Left colon (tissue), 2 donors: Measurements from ENCODE around the gene PIANP. TPM values are rescaled to one million over a fixed set of nuclear protein-coding genes. Genes with fewer than 3 reads are reported as not detected.
A peak's percentile ranks its signal among the peaks of the same experiment; 100 is the strongest.
"Not testable (repeated sequence)": the region's sequence is repeated elsewhere in the genome, so short reads cannot be mapped to it uniquely, and the experiment has no call there.

ENCODE experiments used
- ATAC-seq: fragments of 200-7000 bp; cut with Tn5 transposase; one replicate; pipeline ENCODE4 v1.9.1; 2020; ENCODE audit warnings: mild to moderate bottlenecking, moderate library complexity
- DNase-seq, 2 donors: peaks; one replicate each; pipeline ENCODE4 v3.0.0-alpha.2; 2020
- intact Hi-C, 2 donors: fragments of 100-400 bp; cut with DNase I in 1 of 2; cut with micrococcal nuclease in 1 of 2; formaldehyde crosslinking; loops; one replicate each; pipeline versions ENCODE4 v1.11.2 to v1.14.0; 2022; cut with DNase I, micrococcal nuclease
- long read RNA-seq: library from polyadenylated mRNA; unstranded; transcript quantifications from one replicate; pipeline ENCODE4 v2.0.0, GENCODE V29; 2021
- total RNA-seq, 2 donors: library from RNA; stranded (reverse); fragmentation: NEBNext Ultra II Directional; extraction: Animal tissue kit (Norgen Biotek cat#: 25700); gene quantifications; one replicate each; pipeline ENCODE4 v1.2.1, GENCODE V29; 2021
- donor health status: DM: no; HTN: no; CAD: no.
- donor health status: DM: yes; HTN: yes; CAD: no.

The PIANP gene, protein sequence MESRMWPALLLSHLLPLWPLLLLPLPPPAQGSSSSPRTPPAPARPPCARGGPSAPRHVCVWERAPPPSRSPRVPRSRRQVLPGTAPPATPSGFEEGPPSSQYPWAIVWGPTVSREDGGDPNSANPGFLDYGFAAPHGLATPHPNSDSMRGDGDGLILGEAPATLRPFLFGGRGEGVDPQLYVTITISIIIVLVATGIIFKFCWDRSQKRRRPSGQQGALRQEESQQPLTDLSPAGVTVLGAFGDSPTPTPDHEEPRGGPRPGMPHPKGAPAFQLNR
- total RNA-seq: under 1 TPM; 0.52 to 0.67 TPM
- long read RNA-seq: 0 reads

DNA sequence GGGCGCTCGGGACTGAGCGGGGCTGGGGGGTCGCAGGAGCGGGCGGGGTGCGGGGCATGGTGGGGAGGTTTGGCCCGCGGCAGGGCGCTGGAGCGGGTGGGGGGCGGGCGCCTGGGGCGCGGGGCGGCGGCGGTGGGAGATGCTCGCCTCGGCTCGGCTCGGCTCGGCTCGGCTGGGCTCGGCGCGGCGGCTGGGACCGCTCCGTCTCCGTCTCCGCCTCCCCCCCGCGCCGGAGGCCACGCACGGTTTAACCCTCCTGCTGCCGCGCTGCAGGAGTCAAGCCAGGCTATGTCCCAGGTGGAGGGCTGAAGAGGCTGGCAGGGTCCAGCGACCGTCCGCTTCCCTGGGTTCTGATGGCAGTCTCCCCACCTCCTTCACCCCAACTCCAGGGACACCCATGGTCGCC lies at the start of gene PIANP:
Gene PIANP (minus strand): TSS at position 170 of the 406 bp plus-strand sequence. CDS start 2,754 bp downstream, outside the sequence.
- intact Hi-C loops: no loop called here
- DNase-seq (peak in 1 of 2 donors; percentile 53), ATAC-seq (peak; percentile 74)

DNA sequence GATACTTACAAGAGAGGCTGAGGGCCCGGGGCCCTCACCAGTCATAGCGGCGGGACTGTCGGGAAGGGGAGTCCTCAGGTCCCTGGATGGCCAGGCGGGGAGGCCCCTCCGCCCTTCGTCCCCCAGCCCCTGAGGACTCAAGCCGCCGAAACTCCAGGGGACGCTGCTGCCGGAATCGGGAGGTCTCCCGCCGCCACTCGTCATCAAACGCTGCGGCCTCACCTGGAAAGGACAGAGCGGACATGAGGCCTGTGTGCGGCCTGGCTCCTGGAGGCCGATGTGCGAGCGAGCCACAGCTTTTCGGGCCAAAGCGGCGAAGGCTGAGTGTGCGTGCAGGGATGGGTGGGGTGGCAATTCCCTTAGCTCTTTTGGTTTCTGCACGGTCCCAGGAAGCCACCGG lies 48.1 kb upstream of the PIANP start:
- DNase-seq (no peak), ATAC-seq (no peak)
- intact Hi-C loops: loop anchor here in 1 of 2 donors (5.0 kb wide), 1 partner anchor 34 kb away; no protein-coding TSS in a partner anchor

DNA sequence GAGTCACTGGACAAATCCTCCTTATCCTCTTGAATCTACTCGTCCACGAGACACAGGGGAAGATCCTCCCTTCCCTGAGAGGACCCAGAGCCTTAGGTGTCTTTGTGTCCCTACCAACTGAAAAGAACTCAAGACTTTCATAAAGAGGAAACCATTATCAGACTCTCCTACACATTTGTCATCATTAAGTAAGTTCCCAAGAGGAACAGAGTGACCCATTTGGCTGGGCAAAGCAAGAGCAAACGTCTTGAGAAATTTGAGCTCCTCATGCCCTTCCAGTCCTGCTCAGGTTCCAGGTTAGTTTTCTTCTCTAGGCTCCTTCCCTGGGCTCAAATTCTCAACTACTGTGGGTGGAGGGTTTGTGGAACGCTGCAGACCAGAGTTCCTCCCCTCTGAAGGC lies 46.6 kb upstream of the PIANP start:
- ATAC-seq: no peak
- no peak for DNase-seq
- intact Hi-C loops: loop anchor here in 1 of 2 donors (5.0 kb wide), 1 partner anchor 35 kb away; no protein-coding TSS in a partner anchor

DNA sequence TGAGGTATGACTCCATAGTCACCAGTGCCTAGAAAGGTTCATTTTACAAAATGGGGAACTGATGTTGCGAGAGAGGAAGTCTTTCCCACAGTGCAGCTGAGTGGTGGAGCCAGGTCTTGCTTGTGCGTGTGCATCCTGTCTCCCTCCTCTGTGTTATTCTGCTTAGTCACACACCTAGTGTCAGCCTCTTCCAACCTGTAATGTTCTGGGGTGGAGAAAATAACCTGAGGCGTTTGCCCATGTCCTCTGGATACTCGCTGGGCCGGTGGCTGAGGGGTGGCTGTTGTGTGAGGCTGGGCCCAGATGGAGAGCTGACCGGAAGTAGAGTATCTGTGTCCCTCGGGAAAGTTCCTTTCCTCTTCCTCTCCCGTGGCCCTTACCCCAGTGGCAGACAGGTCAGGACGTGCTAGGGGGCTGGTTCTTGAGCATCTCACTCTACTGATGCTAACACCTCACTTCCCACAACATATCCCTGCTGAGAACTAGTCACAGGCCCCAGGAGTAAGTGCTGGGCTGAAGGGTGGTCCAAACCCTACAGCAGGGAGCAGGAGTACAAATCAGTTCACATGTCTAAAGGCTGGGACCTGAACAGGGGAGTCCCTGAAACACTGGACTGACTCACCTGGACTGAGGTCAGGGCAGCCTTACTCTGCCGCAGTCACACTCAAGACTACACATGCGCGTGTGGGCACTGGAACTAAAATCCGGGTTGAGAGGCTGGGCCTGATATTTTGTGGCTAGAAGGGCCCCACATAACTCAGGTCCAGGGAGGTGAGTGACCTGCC lies 45.3 kb upstream of the PIANP start:
- ATAC-seq: peak; percentile 25
- DNase-seq: no peak
- intact Hi-C loops: loop anchor here in 1 of 2 donors (5.0 kb wide), 1 partner anchor 36 kb away; no protein-coding TSS in a partner anchor

DNA sequence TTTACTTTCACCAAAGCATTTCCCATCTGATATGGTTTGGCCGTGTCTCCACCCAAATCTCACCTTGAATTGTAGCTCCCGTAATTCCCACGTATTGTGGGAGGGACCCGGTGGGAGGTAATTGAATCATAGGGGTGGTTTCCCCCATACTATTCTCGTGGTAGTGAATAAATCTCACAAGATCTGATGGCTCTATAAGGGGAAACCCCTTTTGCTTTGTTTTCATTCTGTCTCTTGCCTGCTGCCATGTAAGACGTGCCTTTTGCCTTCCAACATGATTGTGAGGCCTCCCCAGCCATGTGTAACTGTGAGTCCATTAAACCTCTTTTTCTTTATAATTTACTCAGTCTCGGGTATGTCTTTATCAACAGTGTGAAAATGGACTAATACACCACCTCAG lies 42.7 kb upstream of the PIANP start:
- ATAC-seq, intact Hi-C loops: not testable (repeated sequence)

DNA sequence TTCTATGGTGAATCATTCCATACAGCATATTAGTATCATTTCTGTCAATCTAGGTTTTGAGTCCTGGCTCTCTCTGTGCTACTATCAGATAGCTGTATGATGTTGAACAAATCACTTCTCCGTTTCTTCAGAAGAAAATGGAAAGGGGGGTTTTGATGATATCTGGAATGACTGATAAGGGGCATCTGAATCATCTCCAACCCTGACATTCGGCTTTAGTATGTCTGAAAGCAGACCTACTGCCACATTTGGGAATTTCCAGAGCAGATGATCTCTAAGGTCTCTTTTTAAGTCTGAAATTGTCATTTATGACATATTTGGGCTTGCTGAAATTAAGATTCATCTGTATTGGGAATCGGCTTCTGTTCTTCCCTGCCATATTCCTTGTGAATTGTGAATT lies 42.2 kb upstream of the PIANP start:
- no peak for ATAC-seq
- intact Hi-C loops: no loop called here
- no peak for DNase-seq

More for the DNA sequence above, 42.7 kb upstream of the PIANP start:
- DNase-seq: not testable (repeated sequence)

DNA sequence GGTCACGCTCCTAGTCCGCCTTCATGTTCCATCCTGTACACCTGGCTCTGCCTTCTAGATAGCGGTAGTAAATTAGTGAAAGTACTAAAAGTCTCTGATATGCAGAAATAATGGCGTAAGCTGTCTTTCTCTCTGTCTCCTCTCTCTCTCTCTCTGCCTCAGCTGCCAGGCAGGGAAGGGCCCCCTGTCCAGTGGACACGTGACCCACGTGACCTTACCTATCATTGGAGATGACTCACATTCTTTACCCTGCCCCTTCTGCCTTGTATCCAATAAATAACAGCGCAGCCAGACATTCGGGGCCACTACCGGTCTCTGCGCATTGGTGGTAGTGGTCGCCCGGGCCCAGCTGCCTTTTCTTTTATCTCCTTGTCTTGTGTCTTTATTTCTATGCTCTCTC lies 41.5 kb upstream of the PIANP start:
- ATAC-seq, intact Hi-C loops, DNase-seq: not testable (repeated sequence)

DNA sequence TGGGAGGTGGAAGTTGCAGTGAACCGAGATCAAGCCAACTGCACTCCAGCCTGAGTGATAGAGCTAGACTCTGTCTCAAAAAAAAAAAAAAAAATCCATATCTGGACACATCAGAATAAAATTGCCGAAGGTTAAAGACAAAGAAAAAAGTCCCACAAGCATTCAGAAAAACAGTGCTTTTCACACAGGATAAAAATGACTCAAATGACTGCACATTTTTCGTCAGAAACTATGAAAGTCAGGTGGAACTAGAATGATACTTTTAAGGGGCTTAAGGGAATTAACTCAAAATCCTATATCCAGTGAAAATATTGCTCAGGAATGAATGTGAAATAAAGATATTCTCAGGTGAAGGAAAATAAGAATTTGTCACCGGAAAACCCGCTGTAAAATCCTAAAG lies 36.1 kb upstream of the PIANP start:
- no peak for DNase-seq
- no peak for ATAC-seq
- intact Hi-C loops: loop anchor here in 1 of 2 donors (5.0 kb wide), 1 partner anchor 91 kb away; the partner anchor contains the start of gene P3H3

DNA sequence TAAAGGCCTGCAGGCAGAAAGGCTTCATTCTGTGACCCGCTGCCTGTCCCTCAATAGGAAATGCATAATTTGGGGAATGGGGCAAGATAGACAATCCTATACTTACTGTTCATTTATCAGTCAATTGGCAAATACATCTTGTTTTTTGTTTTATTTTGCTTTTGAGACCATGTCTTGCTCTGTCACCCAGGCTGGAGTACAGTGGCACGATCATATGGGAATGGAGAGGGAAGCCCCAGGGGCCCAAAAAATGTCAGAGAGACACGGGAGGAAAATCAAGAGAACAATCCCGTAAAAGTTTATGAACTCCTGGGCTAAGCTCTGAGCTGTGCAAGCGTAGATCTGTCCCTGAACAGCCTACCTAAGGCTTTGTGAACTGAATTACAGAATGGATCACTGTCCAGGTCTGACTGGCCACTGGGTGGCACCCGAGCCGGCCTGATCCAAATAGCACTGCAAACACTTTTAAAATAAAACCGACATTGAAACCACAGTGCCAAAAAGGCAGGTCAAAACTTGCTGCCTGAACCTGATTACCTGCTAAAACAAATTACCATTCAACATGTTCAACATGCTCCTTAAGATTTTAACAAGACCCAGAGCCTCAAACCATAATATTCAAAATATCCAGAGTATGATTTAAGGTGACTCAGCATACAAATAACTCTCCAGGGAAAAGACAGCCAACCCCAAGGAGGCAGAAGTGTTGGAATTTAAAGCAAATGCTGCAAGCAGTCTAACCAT lies 35.0 kb upstream of the PIANP start:
- intact Hi-C loops: loop anchor here in 1 of 2 donors (5.0 kb wide), 1 partner anchor 92 kb away; the partner anchor contains the start of gene P3H3
- DNase-seq (peak; percentile 41 to 75), ATAC-seq (peak; percentile 92)

DNA sequence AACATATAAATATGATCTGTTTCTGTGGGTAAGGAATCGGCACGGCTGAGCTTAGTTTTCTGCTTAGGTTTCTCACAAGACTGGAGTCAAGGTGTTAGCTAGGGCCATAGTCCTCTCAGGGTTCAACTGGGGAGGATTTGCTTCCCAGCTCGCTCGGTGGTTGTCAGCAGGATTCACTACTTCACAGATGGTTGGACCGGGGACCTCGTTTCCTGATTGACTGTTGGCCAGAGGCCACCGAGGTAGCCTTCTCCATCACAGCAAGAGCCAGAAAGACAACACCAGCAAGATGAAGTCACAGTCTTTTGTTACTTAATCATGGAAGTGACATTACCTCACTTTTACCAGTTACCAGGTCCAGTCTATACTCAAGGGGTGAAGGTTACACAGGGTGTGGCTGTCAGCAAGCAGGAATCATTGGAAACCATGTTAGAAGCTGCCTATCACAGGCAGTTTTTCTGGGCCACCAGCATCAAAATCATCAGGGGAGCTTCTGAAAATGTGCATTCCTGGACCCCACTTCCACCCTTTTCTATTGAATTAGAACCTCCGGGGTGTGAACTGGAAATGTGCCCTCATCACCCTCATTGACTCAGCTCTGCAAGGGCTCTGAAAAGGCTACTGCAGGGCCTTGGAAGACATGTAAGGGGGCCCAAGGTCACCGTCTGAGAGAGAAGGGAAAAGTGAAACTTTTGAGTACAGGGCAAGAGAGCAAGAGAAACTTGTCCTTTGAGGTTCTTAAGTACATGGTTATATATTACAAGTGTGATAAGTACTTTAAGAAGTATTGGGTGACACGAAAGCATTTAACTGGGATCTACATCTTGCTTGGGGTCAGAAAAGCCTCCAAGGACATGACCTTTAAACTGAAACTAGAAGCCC lies 34.1 kb upstream of the PIANP start:
- ATAC-seq (peak; percentile 81), DNase-seq (no peak)
- intact Hi-C loops: loop anchor here in 1 of 2 donors (5.0 kb wide), 1 partner anchor 93 kb away; the partner anchor contains the start of gene P3H3

DNA sequence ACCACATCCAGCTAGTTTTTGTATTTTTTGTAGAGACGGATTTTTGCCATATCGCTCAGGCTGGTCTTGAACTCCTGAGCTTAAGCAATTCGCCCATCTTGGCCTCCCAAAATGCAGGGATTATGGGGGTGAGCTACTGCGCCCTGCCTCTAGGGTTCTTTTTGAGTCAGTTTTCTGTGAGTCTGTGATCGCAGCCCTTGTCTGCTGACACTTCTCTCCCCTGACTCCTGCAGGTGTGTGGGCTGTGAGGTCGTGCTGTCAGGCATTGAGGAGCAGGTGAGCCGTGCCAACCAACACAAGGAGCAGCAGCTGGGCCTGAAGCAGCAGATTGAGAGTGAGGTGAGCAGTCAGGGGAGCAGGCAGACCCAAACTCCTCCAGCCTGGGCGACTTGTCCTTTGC lies 29.6 kb upstream of the PIANP start:
- no peak for ATAC-seq
- intact Hi-C loops: no loop called here

DNA sequence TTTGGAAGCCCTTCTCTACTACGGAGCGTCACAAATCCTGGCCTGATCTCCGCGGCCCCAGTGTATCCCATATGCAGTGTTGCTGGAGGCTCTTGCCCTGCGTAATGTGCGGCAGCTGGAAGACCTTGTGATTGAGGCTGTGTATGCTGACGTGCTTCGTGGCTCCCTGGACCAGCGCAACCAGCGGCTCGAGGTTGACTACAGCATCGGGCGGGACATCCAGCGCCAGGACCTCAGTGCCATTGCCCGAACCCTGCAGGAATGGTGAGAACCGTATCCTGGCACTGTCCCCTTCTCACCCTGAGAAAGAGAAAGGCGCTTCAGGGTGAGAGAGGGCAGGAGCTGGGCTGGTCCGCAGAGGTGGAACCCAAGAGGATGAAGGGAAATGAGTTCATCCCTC lies 28.6 kb upstream of the PIANP start:
- ATAC-seq: no peak
- DNase-seq: no peak
- intact Hi-C loops: no loop called here

More for the DNA sequence above, 29.6 kb upstream of the PIANP start:
- no peak for DNase-seq

DNA sequence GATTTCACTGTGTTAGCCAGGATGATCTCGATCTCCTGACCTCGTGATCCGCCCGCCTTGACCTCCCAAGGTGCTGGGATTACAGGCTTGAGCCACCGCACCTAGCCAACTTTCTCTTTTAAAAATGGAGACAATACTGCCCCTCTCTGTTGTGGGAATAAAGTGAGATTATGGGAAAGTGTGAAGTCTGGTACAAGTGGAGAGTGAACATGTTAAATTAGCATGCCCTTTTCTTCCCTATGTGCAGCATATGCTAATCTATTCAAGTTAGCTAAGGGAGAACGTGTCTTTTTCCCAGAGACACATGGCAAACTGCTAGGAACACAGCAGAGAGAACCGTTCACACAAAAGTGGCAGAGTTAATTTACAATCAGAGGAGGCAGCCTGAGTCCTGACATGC lies 24.7 kb upstream of the PIANP start:
- intact Hi-C loops: no loop called here
- ATAC-seq (no peak), DNase-seq (no peak)

DNA sequence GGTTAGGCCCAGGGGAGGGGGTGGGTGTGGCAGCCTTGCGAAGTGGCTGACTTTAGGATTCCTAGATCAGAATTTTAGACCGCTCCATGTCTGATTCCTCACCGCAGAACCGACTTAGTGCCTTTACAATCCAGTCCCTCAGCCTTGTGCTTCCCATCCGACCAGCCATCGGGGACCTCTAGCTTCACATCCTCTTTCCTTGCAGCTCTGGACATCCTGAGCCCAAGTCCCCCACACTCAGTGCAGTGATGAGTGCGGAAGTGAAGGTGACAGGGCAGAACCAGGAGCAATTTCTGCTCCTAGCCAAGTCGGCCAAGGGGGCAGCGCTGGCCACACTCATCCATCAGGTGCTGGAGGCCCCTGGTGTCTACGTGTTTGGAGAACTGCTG lies 23.8 kb upstream of the PIANP start:
- DNase-seq (peak in 1 of 2 donors; percentile 34), ATAC-seq (peak; percentile 7)
- intact Hi-C loops: no loop called here

DNA sequence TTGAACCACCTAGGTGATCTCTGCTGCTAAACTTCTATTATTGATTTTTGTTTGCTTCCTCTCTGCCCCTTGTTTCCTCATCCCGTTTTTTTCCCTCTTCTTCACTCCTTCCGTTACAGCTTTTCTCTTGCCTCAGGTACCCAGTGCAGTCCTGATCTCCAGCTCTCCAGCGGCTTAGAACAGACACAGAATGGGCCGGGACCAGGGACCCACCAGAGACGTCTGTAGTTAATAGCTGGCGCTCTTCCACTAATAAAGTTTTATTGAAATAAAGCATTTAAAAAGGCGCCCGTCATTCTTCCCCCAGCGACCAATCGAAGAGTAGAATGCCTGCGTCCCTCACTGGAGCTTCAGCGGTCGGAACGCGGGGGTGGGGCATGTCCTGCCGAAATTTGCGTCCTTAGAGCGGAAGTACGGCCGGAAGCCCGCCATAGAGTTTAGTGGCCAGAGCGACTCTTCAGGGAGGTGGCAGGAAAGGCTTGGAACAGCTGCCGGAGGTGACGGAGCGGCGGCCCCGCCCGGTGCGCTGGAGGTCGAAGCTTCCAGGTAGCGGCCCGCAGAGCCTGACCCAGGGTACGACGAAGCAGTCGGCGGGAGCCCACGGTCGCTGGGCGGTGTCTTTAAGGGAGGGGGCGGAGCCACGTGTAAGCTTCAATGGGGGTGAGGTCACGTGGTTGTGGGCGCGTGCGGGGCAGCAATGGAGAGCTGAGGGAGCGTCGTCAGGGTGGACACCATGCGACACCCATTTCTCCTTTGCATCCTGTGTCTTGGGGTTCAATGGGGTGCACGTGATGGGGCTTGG lies 23.2 kb upstream of the PIANP start, which contains the start of gene COPS7A:
Gene COPS7A (plus strand): TSS at position 440 of the 802 bp plus-strand sequence. CDS start 611 bp downstream, outside the sequence.
- DNase-seq: peak; percentile 99
- peak; percentile 96 for ATAC-seq
- intact Hi-C loops: no loop called here

DNA sequence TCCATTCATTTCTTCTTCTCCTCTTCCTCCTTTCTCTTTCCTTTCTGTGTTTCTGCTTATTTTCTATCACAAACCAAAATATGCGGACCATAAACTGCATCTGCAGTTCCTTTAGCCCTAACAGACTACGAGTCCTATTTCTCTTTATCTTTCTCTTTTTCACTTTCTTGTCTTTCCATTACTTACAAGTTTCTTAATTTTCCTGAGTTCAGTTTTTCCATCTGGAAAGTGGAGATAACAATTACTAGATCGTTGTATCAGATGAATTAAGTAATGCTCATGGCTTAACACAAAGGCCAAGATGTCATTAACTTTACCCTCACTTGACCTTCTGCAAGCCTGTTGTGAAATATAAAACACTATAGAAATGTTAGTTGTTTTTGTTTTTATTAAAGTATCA lies 22.2 kb upstream of the PIANP start:
- intact Hi-C loops: no loop called here
- ATAC-seq: no peak
- DNase-seq: no peak

DNA sequence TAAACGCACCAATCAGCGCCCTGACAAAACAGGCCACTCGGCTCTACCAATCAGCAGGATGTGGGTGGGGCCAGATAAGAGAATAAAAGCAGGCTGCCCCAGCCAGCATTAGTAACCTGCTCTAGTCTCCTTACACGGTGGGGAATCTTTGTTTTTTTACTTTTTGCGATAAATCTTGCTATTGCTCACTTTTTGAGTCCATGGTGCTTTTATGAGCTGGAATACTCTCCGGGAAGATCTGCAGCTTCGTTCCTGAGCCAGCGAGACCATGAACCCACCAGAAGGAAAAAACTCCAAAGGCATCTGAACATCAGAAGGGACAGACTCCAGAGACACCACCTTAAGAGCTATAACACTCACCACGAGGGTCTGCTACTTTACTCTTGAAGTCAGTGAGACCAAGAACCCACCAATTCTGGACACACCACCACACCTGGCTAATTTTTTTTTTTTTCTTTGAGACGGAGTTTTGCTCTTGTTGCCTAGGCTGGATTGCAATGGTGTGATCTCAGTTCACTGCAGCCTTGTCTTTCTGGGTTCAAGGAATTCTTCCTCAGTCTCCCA lies 16.3 kb upstream of the PIANP start:
- ATAC-seq: no peak
- intact Hi-C loops: no loop called here

More for the DNA sequence above, 16.3 kb upstream of the PIANP start:
- no peak for DNase-seq
